B cell (primary cell): ENCODE data around the gene NPR1.

Experiments
- EZH2 ChIP-seq: IDR thresholded peaks from 2 replicates; pipeline ENCODE4 v1.6.1; 2012; ENCODE audit warnings: borderline replicate concordance, low read depth, mild to moderate bottlenecking, moderate library complexity, low read length; ENCODE audit not compliant: insufficient read depth, poor library complexity, severe bottlenecking
- TF ChIP-seq, protein P1 (sequence below): fragments of 200-600 bp; IDR thresholded peaks from one replicate; pipeline ENCODE4 v1.8.0; 2022; ENCODE audit warnings: antibody characterized with exemption, mild to moderate bottlenecking

DNA sequence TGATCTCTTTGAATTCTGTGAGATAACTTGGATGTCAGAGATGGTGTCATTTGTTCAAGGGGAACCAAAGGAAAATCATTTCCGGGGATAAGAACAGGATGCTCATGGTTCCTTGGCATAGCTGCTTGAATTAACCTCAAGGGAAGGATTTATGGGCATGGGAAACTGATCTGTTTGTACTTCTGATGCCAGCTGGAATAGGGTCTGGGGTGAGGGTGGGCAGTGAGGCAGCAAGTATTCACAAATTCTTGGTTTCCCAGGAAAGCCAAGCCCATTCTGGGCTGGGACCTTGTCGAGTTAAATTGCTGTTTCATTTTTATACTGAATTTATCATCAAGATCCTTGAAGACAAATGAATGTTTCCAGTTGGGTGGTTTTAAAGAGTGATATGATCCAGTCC lies 63.5 kb downstream of the NPR1 start:
- TF ChIP-seq, protein P1, sequence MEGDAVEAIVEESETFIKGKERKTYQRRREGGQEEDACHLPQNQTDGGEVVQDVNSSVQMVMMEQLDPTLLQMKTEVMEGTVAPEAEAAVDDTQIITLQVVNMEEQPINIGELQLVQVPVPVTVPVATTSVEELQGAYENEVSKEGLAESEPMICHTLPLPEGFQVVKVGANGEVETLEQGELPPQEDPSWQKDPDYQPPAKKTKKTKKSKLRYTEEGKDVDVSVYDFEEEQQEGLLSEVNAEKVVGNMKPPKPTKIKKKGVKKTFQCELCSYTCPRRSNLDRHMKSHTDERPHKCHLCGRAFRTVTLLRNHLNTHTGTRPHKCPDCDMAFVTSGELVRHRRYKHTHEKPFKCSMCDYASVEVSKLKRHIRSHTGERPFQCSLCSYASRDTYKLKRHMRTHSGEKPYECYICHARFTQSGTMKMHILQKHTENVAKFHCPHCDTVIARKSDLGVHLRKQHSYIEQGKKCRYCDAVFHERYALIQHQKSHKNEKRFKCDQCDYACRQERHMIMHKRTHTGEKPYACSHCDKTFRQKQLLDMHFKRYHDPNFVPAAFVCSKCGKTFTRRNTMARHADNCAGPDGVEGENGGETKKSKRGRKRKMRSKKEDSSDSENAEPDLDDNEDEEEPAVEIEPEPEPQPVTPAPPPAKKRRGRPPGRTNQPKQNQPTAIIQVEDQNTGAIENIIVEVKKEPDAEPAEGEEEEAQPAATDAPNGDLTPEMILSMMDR: no peak
- no peak for TF ChIP-seq EZH2
